ENCODE measurements around the gene MS4A18.

MS4A18 gene

GRCh38 chr11:60720460-60720859 is 4.1 kb upstream of the MS4A18 start:
- Histone ChIP-seq H3K27ac (no peak overlapping the region), H3K36me3 (ENCODE audit: insufficient read depth) (no peaks in the 10 kb centered on the region), H3K9ac (no peak overlapping the region), H3K79me2 (ENCODE audit: insufficient read depth, low read depth) (no peaks in the 10 kb centered on the region), H3K27me3 (ENCODE audit: insufficient read depth, low read depth) (no peaks in the 10 kb centered on the region), H3K4me1 (ENCODE audit: low read depth, poor library complexity, severe bottlenecking) (no peaks in the 10 kb centered on the region), H3K4me2 (no peak overlapping the region), H3K4me3 (IDR thresholded peaks at IDR 0.05; ENCODE audit: insufficient read depth, low read depth, low read length) (no peak overlapping the region), H4K20me1 (ENCODE audit: insufficient read depth) (no peaks in the 10 kb centered on the region), H2AFZ (ENCODE audit: low read depth) (no peak overlapping the region)
- TF ChIP-seq CTCF (conservative IDR thresholded peaks at IDR 0.05; ENCODE audit: low read depth, low read length): no peak

- no peak overlapping the region for H3K9ac ChIP-seq
- H3K79me2 ChIP-seq (ENCODE audit: insufficient read depth, low read depth): no peaks in the 10 kb centered on the region
- H3K4me2 ChIP-seq: no peak overlapping the region
- H2AFZ ChIP-seq (ENCODE audit: low read depth): no peak overlapping the region
- no peaks in the 10 kb centered on the region for H3K4me1 ChIP-seq (ENCODE audit: low read depth, poor library complexity, severe bottlenecking)
- no peak for TF ChIP-seq CTCF (conservative IDR thresholded peaks at IDR 0.05; ENCODE audit: low read depth, low read length)
- no peaks in the 10 kb centered on the region for H4K20me1 ChIP-seq (ENCODE audit: insufficient read depth)
- no peaks in the 10 kb centered on the region for H3K27me3 ChIP-seq (ENCODE audit: insufficient read depth, low read depth)
- H3K4me3 ChIP-seq (IDR thresholded peaks at IDR 0.05; ENCODE audit: insufficient read depth, low read depth, low read length): no peak overlapping the region
- no peaks in the 10 kb centered on the region for H3K36me3 ChIP-seq (ENCODE audit: insufficient read depth)
- H3K27ac ChIP-seq: no peak overlapping the region
These were observed 1.1 kb downstream of the MS4A18 start for GRCh38 chr11:60725592-60725991.

- TF ChIP-seq CTCF (conservative IDR thresholded peaks at IDR 0.05; ENCODE audit: low read depth, low read length): no peak
These were observed 7.1 kb downstream of the MS4A18 start for GRCh38 chr11:60731586-60731985.

GRCh38 chr11:60734279-60734678 is 9.8 kb downstream of the MS4A18 start:
- H3K27me3 ChIP-seq (ENCODE audit: insufficient read depth, low read depth): no peaks in the 10 kb centered on the region
- no peak for TF ChIP-seq CTCF (conservative IDR thresholded peaks at IDR 0.05; ENCODE audit: low read depth, low read length)
- H3K4me2 ChIP-seq: no peak overlapping the region
- H3K9ac ChIP-seq: no peak overlapping the region
- no peak overlapping the region for H3K4me3 ChIP-seq (IDR thresholded peaks at IDR 0.05; ENCODE audit: insufficient read depth, low read depth, low read length)
- H3K27ac ChIP-seq: no peak overlapping the region
- no peak overlapping the region for H2AFZ ChIP-seq (ENCODE audit: low read depth)
- no peaks in the 10 kb centered on the region for H3K4me1 ChIP-seq (ENCODE audit: low read depth, poor library complexity, severe bottlenecking)
- H4K20me1 ChIP-seq (ENCODE audit: insufficient read depth): no peaks in the 10 kb centered on the region
- no peaks in the 10 kb centered on the region for H3K79me2 ChIP-seq (ENCODE audit: insufficient read depth, low read depth)
- no peaks in the 10 kb centered on the region for H3K36me3 ChIP-seq (ENCODE audit: insufficient read depth)

More at GRCh38 chr11:60731586-60731985, 7.1 kb downstream of the MS4A18 start:
- Histone ChIP-seq H3K4me3 (IDR thresholded peaks at IDR 0.05; ENCODE audit: insufficient read depth, low read depth, low read length) (no peak overlapping the region), H3K4me1 (ENCODE audit: low read depth, poor library complexity, severe bottlenecking) (no peaks in the 10 kb centered on the region), H4K20me1 (ENCODE audit: insufficient read depth) (no peaks in the 10 kb centered on the region), H3K27me3 (ENCODE audit: insufficient read depth, low read depth) (no peaks in the 10 kb centered on the region), H3K4me2 (no peak overlapping the region), H3K27ac (no peak overlapping the region), H3K36me3 (ENCODE audit: insufficient read depth) (no peaks in the 10 kb centered on the region), H2AFZ (ENCODE audit: low read depth) (no peak overlapping the region), H3K79me2 (ENCODE audit: insufficient read depth, low read depth) (no peaks in the 10 kb centered on the region), H3K9ac (no peak overlapping the region)
